HEK293T (cell line): Measurements from ENCODE around the gene RING1.

Experiments used
- CTBP1 ChIP-seq: fragments of 450-650 bp; IDR thresholded peaks from 2 replicates; pipeline ENCODE4 v1.6.1; 2016; ENCODE audit warnings: borderline replicate concordance
- FOXA1 ChIP-seq: fragments of 450-650 bp; IDR thresholded peaks from 2 replicates; pipeline ENCODE4 v1.6.1; 2016; ENCODE audit warnings: mild to moderate bottlenecking
- HDGF ChIP-seq: fragments of 450-650 bp; IDR thresholded peaks from 2 replicates; pipeline ENCODE4 v1.6.1; 2017; ENCODE audit warnings: antibody characterized with exemption, borderline replicate concordance
- SP1 ChIP-seq: fragments of 450-650 bp; IDR thresholded peaks from 2 replicates; pipeline ENCODE4 v1.6.1; 2017
- SUZ12 ChIP-seq: fragments of 450-650 bp; IDR thresholded peaks from 2 replicates; pipeline ENCODE4 v1.6.1; 2016; ENCODE audit warnings: mild to moderate bottlenecking
- TARDBP ChIP-seq: fragments of 450-650 bp; IDR thresholded peaks from 2 replicates; pipeline ENCODE4 v1.6.1; 2016

DNA sequence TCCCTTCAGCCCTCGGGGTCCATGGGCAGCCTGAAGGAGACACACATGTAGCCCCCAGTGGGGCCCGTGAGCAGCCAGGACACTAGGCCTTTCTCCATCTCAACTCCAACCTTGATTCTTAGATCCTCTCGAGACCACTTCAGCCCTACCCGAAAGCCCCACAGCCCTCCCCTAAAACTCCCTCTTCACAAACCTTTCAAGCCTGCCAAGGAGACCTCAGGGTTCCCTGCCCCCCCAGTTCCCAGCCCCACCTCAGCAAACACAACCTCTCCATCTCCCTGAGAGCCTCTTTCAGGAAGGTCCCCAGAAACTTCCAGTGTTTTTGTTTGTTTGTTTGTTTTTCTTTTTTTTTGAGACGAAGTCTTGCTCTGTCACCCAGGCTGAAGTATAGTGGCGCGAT lies 27.2 kb upstream of the RING1 start:
- no peak for TF ChIP-seq FOXA1
- TF ChIP-seq SP1 = no peak
- TF ChIP-seq TARDBP = no peak
- no peak for TF ChIP-seq CTBP1
- TF ChIP-seq HDGF = no peak
- no peak for TF ChIP-seq SUZ12
